PC-9 (cell line): ENCODE results near the gene SUGP2.

Experiments
- EZH2 ChIP-seq: fragments of 200-600 bp; sonication (generic); IDR thresholded peaks from 2 replicates; pipeline ENCODE4 v1.8.0; 2017; ENCODE audit warnings: antibody characterized with exemption, low read depth
- TF ChIP-seq, protein P1 (sequence below): fragments of 200-600 bp; sonication (generic); conservative IDR thresholded peaks from 2 replicates; pipeline ENCODE4 v1.6.1; 2017; ENCODE audit warnings: mixed run types, antibody characterized with exemption, mild to moderate bottlenecking, moderate library complexity

DNA sequence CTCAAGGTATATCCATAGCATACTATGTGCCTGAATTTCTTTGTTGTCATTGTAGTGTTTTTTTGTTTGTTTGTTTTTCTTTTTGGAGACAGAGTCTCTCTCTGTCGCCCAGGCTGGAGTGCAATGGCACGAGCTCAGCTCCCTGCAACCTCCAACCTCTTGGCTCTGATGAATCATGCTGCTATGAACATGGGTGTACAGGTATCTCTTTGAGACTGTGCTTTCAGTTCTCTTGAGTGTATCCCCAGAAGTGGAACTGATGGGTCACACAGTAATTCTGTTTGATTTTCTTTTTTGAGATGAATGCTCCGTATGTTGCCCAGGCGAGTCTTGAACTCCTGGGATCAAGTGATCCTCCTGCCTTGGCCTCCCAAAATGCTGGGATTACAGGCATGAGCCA, 16.8 kb upstream of the SUGP2 start:
- no peak for TF ChIP-seq EZH2
- TF ChIP-seq, protein P1, sequence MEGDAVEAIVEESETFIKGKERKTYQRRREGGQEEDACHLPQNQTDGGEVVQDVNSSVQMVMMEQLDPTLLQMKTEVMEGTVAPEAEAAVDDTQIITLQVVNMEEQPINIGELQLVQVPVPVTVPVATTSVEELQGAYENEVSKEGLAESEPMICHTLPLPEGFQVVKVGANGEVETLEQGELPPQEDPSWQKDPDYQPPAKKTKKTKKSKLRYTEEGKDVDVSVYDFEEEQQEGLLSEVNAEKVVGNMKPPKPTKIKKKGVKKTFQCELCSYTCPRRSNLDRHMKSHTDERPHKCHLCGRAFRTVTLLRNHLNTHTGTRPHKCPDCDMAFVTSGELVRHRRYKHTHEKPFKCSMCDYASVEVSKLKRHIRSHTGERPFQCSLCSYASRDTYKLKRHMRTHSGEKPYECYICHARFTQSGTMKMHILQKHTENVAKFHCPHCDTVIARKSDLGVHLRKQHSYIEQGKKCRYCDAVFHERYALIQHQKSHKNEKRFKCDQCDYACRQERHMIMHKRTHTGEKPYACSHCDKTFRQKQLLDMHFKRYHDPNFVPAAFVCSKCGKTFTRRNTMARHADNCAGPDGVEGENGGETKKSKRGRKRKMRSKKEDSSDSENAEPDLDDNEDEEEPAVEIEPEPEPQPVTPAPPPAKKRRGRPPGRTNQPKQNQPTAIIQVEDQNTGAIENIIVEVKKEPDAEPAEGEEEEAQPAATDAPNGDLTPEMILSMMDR: no peak
